Measurements from ENCODE around the gene BEND2.

BEND2 gene

DNA sequence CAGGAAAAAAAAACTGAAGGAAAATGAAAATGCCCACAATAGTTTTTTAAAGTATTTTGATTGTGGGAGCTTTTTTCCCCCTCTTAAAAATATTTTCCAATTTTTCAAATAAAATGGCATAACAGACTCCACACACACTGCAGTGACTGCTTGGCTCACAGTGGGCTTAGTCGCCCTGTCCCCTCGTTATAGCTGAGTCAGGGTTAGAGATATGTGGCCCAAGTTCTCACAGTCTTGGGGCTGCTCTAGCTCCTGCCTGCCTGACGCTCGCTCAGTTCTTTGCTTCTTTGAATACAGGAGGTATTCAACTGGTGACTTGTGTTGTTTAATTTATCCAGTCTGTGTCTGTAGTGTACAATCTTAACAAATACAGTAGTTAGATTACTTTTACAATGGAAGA, 47.7 kb downstream of the BEND2 start:
- TF ChIP-seq, protein P1, sequence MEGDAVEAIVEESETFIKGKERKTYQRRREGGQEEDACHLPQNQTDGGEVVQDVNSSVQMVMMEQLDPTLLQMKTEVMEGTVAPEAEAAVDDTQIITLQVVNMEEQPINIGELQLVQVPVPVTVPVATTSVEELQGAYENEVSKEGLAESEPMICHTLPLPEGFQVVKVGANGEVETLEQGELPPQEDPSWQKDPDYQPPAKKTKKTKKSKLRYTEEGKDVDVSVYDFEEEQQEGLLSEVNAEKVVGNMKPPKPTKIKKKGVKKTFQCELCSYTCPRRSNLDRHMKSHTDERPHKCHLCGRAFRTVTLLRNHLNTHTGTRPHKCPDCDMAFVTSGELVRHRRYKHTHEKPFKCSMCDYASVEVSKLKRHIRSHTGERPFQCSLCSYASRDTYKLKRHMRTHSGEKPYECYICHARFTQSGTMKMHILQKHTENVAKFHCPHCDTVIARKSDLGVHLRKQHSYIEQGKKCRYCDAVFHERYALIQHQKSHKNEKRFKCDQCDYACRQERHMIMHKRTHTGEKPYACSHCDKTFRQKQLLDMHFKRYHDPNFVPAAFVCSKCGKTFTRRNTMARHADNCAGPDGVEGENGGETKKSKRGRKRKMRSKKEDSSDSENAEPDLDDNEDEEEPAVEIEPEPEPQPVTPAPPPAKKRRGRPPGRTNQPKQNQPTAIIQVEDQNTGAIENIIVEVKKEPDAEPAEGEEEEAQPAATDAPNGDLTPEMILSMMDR (conservative IDR thresholded peaks at IDR 0.05; ENCODE audit: control insufficient read depth, insufficient read depth, low read depth, low read length), result no peak
- no peak overlapping the region for H3K4me3 ChIP-seq (ENCODE audit: control insufficient read depth, low read depth, low read length)
- DNase-seq (ENCODE audit: low read depth), result no peak

DNA sequence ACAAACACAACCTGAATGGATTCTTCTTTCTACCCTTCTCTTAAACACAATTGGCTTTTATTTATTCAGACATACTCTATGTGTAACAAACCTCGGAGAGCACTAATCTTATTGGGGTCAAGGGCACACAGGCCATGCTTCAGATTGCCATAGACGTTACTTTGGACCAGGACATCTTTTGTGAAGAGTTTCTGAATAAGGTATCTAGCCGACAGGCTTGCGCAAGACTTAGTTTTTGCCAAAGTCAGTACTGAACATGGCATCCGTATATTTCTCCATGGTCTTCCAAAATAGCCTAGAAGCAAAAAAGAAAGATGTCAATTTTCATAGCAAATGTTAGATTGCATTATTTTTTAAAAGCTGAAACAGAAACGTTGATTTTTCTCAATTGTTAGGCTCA, 49.8 kb downstream of the BEND2 start:
- no peak overlapping the region for H3K4me3 ChIP-seq (ENCODE audit: control insufficient read depth, low read depth, low read length)
- TF ChIP-seq, protein P1 (conservative IDR thresholded peaks at IDR 0.05; ENCODE audit: control insufficient read depth, insufficient read depth, low read depth, low read length), result no peak
- no peak for DNase-seq (ENCODE audit: low read depth)

DNA sequence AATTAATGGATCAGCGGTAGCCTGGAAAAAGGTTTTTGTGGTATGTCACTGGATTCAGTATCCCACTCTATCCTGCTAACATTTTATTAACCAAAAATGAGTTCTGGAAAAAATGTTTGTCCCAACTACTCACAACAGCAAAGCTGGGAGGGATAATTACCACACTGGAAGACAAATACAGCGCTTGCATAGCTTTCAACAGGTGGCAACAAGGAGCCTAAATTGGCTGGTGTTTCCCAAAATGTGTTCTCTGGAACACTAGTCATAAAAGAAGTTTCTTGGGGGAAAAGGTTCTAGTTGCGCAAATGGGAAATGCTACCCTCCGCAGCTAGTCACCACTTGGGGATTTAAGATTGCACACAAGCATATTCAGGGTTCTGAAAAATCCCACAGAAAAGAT, 54.6 kb downstream of the BEND2 start:
- DNase-seq (ENCODE audit: low read depth), result no peak
- TF ChIP-seq, protein P1 (conservative IDR thresholded peaks at IDR 0.05; ENCODE audit: control insufficient read depth, insufficient read depth, low read depth, low read length), result no peak
- H3K4me3 ChIP-seq (ENCODE audit: control insufficient read depth, low read depth, low read length), result no peak overlapping the region

DNA sequence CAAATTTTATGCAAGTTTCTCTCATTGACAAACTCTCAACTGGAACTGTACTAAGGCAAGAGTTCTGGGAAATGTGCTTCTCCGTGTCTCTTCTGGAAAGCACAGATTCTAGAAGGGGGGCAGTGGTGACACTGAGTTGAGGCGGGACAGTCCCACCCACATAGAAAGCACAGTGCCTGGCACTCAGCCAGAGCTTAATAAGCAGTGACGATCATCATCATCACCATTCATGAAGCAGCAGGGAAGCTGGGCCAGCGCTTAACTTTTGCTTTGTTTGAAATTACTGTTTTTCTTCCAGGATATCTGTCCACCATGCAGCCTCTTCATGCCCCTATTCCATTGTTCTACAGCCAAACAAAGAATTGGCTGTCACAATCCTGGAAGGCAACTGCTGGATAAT, 60.3 kb downstream of the BEND2 start:
- DNase-seq (ENCODE audit: low read depth), result no peak

DNA sequence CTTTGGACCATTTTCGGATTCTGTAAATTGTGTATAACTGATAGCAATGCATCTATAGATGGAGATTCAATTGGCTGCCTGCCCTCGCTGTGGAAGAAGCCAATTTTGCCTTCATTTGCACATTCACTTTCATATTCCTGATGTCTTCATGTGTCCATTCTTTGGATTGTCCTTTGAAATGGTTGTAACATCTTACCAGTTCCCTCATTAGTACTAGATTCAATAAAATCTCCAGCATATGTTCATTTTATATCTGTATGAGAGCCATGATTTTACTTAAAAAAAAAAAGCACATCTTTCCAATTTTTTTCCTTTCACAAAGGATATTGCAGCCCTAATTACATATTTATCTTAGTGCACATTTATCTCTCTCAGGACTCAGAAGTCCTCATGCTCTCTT, 61.7 kb downstream of the BEND2 start:
- TF ChIP-seq, protein P1 (conservative IDR thresholded peaks at IDR 0.05; ENCODE audit: control insufficient read depth, insufficient read depth, low read depth, low read length), result no peak
- H3K4me3 ChIP-seq (ENCODE audit: control insufficient read depth, low read depth, low read length), result no peak overlapping the region
- no peak for DNase-seq (ENCODE audit: low read depth)

More for the DNA sequence above, 60.3 kb downstream of the BEND2 start:
- no peak overlapping the region for H3K4me3 ChIP-seq (ENCODE audit: control insufficient read depth, low read depth, low read length)
- TF ChIP-seq, protein P1 (conservative IDR thresholded peaks at IDR 0.05; ENCODE audit: control insufficient read depth, insufficient read depth, low read depth, low read length), result no peak

DNA sequence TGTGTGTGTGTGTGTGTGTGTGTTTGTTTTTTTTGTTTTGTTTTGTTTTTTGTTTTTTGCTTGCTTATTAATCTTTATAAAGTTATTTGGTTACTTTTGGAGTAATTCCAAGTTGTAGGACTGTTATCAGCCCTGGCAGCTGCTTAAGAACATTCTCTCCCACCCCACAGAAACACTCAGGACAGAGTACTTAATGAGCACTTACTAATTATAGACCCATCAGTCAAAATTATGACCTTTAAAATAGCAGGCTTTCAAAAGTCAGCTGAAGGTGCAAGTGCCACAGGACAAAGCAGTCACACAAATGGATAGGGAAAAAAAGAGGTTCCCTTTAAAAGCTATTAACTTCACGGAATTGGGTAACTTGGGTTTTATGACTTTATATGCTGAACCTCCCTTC, 69.0 kb downstream of the BEND2 start:
- DNase-seq (ENCODE audit: low read depth), result no peak
- TF ChIP-seq, protein P1 (conservative IDR thresholded peaks at IDR 0.05; ENCODE audit: control insufficient read depth, insufficient read depth, low read depth, low read length), result no peak
- no peak overlapping the region for H3K4me3 ChIP-seq (ENCODE audit: control insufficient read depth, low read depth, low read length)

DNA sequence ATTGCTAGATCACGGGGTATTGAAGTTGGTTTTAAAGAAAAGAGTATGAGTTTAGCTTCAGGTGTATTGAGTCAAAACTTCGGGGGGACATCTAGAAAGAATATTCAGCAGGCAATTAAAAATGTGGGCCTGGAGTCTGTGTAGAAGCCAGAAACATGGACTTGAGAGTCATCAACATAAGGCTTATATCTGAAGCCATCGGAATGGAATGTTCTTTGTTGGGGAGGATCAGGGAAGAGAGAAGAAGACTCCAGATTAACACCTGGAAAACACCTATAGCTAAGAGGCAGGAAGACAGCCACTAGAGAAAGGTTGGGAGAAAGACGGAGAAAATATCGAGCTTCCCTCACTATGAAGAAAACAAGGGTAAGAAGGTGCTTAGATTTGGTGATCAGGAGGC, 69.5 kb downstream of the BEND2 start:
- TF ChIP-seq, protein P1 (conservative IDR thresholded peaks at IDR 0.05; ENCODE audit: control insufficient read depth, insufficient read depth, low read depth, low read length), result no peak
- no peak for DNase-seq (ENCODE audit: low read depth)
- H3K4me3 ChIP-seq (ENCODE audit: control insufficient read depth, low read depth, low read length), result no peak overlapping the region
